ENCODE measurements around the gene SIAH2. TPM values are rescaled to one million over a fixed set of nuclear protein-coding genes. Genes with fewer than 3 reads are reported as not detected.

The SIAH2 gene
- total and polyA plus RNA-seq, 9 of the 15 experiments (the other 6 are each of a cell fraction or from before 2014, with no cell fraction given), result 4.8 to 39.0 (median 29.9) TPM

DNA sequence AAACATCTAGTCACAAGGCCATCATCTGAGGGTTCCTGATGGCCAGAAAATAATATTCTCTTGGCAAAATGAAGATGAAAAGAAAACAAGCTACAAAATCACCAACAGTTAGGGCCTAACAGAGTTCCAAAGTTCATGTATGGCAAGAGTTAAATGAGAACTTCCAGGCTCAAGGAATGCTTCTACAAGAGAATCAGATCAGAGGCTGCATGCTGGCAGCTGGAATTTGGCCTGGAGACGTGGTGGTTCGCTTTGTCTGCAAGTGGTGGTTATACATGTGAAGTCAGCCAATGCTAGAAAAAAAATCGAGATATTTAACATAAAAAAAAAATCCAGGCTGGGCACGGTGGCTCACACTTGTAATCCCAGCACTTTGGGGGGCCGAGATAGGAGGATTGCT lies 5.6 kb downstream of the SIAH2 start:
- Histone ChIP-seq H3K9me1 (ENCODE audit: control insufficient read depth, insufficient read depth, low read length) (no peaks in the 10 kb centered on the region), H3K9ac (ENCODE audit: insufficient read depth in 1 of 2, low read depth in 2 of 2, low read length in 2 of 2) (no peak overlapping the region), H2AFZ (ENCODE audit: low read depth, low read length) (no peak overlapping the region), H3K27me3 (ENCODE audit: control insufficient read depth in 2 of 2, insufficient read depth in 2 of 2, low read length in 2 of 2) (no peaks in the 10 kb centered on the region), H3K27ac (ENCODE audit: extremely low read depth, low read depth, low read length) (no peak overlapping the region), H3K4me1 (replicated peaks in 1 of 2; ENCODE audit: control insufficient read depth in 2 of 2, insufficient read depth in 2 of 2, low read length in 2 of 2) (peaks cover 4 to 9% of the 10 kb centered on the region in 2 experiments; a peak in 4 of 5 replicates), H3K36me3 (ENCODE audit: control insufficient read depth, insufficient read depth, low read length) (peaks cover 61% of the 10 kb centered on the region), H4K20me1 (replicated peaks; ENCODE audit: control insufficient read depth, insufficient read depth, low read length) (no peaks in the 10 kb centered on the region; the same call in 1 of the 2 replicates), H3K4me3 (no peak overlapping the region), H3K79me2 (ENCODE audit: control insufficient read depth, insufficient read depth, low read length) (peaks cover 90% of the 10 kb centered on the region), H3K9me3 (replicated peaks; ENCODE audit: control insufficient read depth, insufficient read depth, low read depth, low read length) (no peaks in the 10 kb centered on the region), H3K4me2 (ENCODE audit: insufficient read depth, low read length) (no peak overlapping the region)
- TF ChIP-seq, protein P1, sequence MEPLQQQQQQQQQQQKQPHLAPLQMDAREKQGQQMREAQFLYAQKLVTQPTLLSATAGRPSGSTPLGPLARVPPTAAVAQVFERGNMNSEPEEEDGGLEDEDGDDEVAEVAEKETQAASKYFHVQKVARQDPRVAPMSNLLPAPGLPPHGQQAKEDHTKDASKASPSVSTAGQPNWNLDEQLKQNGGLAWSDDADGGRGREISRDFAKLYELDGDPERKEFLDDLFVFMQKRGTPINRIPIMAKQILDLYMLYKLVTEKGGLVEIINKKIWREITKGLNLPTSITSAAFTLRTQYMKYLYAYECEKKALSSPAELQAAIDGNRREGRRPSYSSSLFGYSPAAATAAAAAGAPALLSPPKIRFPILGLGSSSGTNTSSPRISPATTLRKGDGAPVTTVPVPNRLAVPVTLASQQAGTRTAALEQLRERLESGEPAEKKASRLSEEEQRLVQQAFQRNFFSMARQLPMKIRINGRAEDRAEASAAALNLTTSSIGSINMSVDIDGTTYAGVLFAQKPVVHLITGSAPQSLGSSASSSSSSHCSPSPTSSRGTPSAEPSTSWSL (CRISPR knock-in tag; IDR thresholded peaks at IDR 0.05; ENCODE audit: borderline replicate concordance), result no peak
- no peak for TF ChIP-seq LARP7 (IDR thresholded peaks at IDR 0.05)
- intact Hi-C loops (cut with micrococcal nuclease), result no loop called here
- ChIA-PET CTCF (ENCODE audit: low intra/inter-chr PET ratio) (no interaction called here), POLR2A (interaction anchor here (0.7 to 1.8 kb wide), 3 partner anchors 16 to 29 kb away, joined by 3 to 5 read pairs (median 4); no protein-coding TSS in a partner anchor)
- no peak for FAIRE-seq
- no peak for DNase-seq (ENCODE audit: extremely low read depth in 1 of 4, low spot score in 3 of 4)
- 69% methylated on average over 5 of the region's 5 CpGs for whole genome bisulfite sequencing (ENCODE audit: insufficient coverage, low coverage, missing lambda C conversion rate)
- BruUV-seq (replicated peaks), result no TSS peak
- in situ Hi-C loops (cut with MboI), result no loop called here
- ATAC-seq, result no peak

DNA sequence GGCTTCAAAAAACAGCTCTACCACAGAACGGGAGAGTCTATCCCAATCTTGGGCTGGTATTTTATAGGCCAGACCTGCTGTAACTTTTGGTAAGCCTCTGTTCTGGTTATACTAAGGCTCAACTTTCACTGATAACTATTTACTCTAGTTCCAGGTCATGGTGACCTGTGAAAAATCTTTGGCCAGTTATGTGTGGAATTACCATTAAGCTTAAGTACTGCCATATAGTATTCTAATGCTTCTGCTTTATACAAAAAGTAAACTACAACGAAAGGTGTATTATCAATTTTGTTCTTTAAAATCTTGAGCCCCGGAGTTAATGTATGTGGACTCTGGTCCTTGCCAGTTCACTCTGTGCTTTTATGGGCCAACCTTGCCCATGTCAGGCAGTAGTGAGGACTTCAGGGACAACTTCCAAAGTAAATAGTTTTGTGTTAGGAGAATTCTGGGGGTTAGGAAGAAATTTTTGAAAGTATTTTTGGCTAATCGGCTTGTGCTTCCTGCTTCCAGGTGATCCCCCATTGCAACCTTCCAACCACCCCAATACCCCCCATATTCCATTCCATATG lies 6.4 kb downstream of the SIAH2 start:
- DNase-seq (ENCODE audit: extremely low read depth in 1 of 4, low spot score in 3 of 4) (no peak), ATAC-seq (no peak), FAIRE-seq (no peak)
- no TSS peak for BruUV-seq (replicated peaks)
- WGBS (ENCODE audit: insufficient coverage, low coverage, missing lambda C conversion rate), result 88% methylated on average over 4 of the region's 4 CpGs
- H3K79me2 ChIP-seq (ENCODE audit: control insufficient read depth, insufficient read depth, low read length), result peaks cover 90% of the 10 kb centered on the region
- H4K20me1 ChIP-seq (replicated peaks; ENCODE audit: control insufficient read depth, insufficient read depth, low read length), result peaks cover 4% of the 10 kb centered on the region; the same call in 1 of the 2 replicates
- TF ChIP-seq SP1 (CRISPR knock-in tag; IDR thresholded peaks at IDR 0.05) (no peak), HOXB6 (CRISPR knock-in tag; IDR thresholded peaks at IDR 0.05; ENCODE audit: borderline replicate concordance) (no peak), ZNF217 (CRISPR knock-in tag; IDR thresholded peaks at IDR 0.05) (no peak), ZNF232 (CRISPR knock-in tag; IDR thresholded peaks at IDR 0.05) (no peak), ARNT (IDR thresholded peaks at IDR 0.05) (no peak), ZNF57 (CRISPR knock-in tag; IDR thresholded peaks at IDR 0.05) (no peak)
- TF ChIP-seq, protein P2, sequence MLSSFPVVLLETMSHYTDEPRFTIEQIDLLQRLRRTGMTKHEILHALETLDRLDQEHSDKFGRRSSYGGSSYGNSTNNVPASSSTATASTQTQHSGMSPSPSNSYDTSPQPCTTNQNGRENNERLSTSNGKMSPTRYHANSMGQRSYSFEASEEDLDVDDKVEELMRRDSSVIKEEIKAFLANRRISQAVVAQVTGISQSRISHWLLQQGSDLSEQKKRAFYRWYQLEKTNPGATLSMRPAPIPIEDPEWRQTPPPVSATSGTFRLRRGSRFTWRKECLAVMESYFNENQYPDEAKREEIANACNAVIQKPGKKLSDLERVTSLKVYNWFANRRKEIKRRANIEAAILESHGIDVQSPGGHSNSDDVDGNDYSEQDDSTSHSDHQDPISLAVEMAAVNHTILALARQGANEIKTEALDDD (IDR thresholded peaks at IDR 0.05), result peak; percentile 17; the same call in 1 of the 2 replicates
- TF ChIP-seq, protein P3, sequence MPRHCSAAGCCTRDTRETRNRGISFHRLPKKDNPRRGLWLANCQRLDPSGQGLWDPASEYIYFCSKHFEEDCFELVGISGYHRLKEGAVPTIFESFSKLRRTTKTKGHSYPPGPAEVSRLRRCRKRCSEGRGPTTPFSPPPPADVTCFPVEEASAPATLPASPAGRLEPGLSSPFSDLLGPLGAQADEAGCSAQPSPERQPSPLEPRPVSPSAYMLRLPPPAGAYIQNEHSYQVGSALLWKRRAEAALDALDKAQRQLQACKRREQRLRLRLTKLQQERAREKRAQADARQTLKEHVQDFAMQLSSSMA (CRISPR knock-in tag; IDR thresholded peaks at IDR 0.05), result no peak
- H3K4me3 ChIP-seq, result no peak overlapping the region
- ChIA-PET CTCF (ENCODE audit: low intra/inter-chr PET ratio) (no interaction called here), POLR2A (interaction anchor here (0.7 to 1.8 kb wide), 3 partner anchors 15 to 52 kb away, joined by 4 to 5 read pairs (median 5); no protein-coding TSS in a partner anchor)
- H2AFZ ChIP-seq (ENCODE audit: low read depth, low read length), result no peak overlapping the region
- H3K4me2 ChIP-seq (ENCODE audit: insufficient read depth, low read length), result no peak overlapping the region
- no peak overlapping the region for H3K27ac ChIP-seq (ENCODE audit: extremely low read depth, low read depth, low read length)
- H3K9ac ChIP-seq (ENCODE audit: insufficient read depth in 1 of 2, low read depth in 2 of 2, low read length in 2 of 2), result no peak overlapping the region
- peaks cover 5 to 15% of the 10 kb centered on the region in 2 experiments; a peak in 4 of 5 replicates for H3K4me1 ChIP-seq (replicated peaks in 1 of 2; ENCODE audit: control insufficient read depth in 2 of 2, insufficient read depth in 2 of 2, low read length in 2 of 2)
- in situ Hi-C loops (cut with MboI), result no loop called here
- no peaks in the 10 kb centered on the region for H3K27me3 ChIP-seq (ENCODE audit: control insufficient read depth in 2 of 2, insufficient read depth in 2 of 2, low read length in 2 of 2)
- intact Hi-C loops (cut with micrococcal nuclease), result no loop called here
- H3K9me3 ChIP-seq (replicated peaks; ENCODE audit: control insufficient read depth, insufficient read depth, low read depth, low read length), result no peaks in the 10 kb centered on the region
- H3K9me1 ChIP-seq (ENCODE audit: control insufficient read depth, insufficient read depth, low read length), result no peaks in the 10 kb centered on the region
- peaks cover 64% of the 10 kb centered on the region for H3K36me3 ChIP-seq (ENCODE audit: control insufficient read depth, insufficient read depth, low read length)
